Measurements from ENCODE around the gene PYROXD2. TPM values are rescaled to one million over a fixed set of nuclear protein-coding genes. Genes with fewer than 3 reads are reported as not detected.

The PYROXD2 gene
- total RNA-seq, 1 donor from 2014 or later, result 5.0 TPM

- H3K9me3 Mint-ChIP-seq, result no peaks in the 10 kb centered on the region
- no peak overlapping the region for H3K27ac Mint-ChIP-seq (ENCODE audit: unreplicated experiment)
- H3K36me3 Mint-ChIP-seq (ENCODE audit: low read depth), result no peaks in the 10 kb centered on the region
- no peak for TF ChIP-seq CTCF (conservative IDR thresholded peaks at IDR 0.05)
- H3K4me1 Mint-ChIP-seq, result peaks cover 10% of the 10 kb centered on the region
- no peak for DNase-seq (ENCODE audit: low read depth, low spot score)
- H3K27me3 Mint-ChIP-seq (ENCODE audit: low read depth), result peaks cover 10% of the 10 kb centered on the region
- H3K4me3 Mint-ChIP-seq, result no peak overlapping the region
These were observed 44.1 kb upstream of the PYROXD2 start for GRCh38 chr10:98458809-98459784.

- no peaks in the 10 kb centered on the region for H3K9me3 Mint-ChIP-seq
- H3K27ac Mint-ChIP-seq (ENCODE audit: unreplicated experiment), result no peak overlapping the region
- no peaks in the 10 kb centered on the region for H3K36me3 Mint-ChIP-seq (ENCODE audit: low read depth)
- no peak for TF ChIP-seq CTCF (conservative IDR thresholded peaks at IDR 0.05)
- DNase-seq (ENCODE audit: low read depth, low spot score), result no peak
- H3K4me1 Mint-ChIP-seq, result peaks cover 10% of the 10 kb centered on the region
- peaks cover 10% of the 10 kb centered on the region for H3K27me3 Mint-ChIP-seq (ENCODE audit: low read depth)
- no peak overlapping the region for H3K4me3 Mint-ChIP-seq
These were observed 42.7 kb upstream of the PYROXD2 start for GRCh38 chr10:98457721-98458120.

GRCh38 chr10:98456686-98457482 is 41.9 kb upstream of the PYROXD2 start:
- Mint-ChIP-seq H3K36me3 (ENCODE audit: low read depth) (no peaks in the 10 kb centered on the region), H3K4me3 (no peak overlapping the region), H3K4me1 (peaks cover 10% of the 10 kb centered on the region), H3K27me3 (ENCODE audit: low read depth) (peaks cover 10% of the 10 kb centered on the region), H3K9me3 (no peaks in the 10 kb centered on the region), H3K27ac (ENCODE audit: unreplicated experiment) (no peak overlapping the region)
- no peak for DNase-seq (ENCODE audit: low read depth, low spot score)
- TF ChIP-seq CTCF (conservative IDR thresholded peaks at IDR 0.05), result no peak

- no peak for TF ChIP-seq CTCF (conservative IDR thresholded peaks at IDR 0.05)
- H3K9me3 Mint-ChIP-seq, result no peaks in the 10 kb centered on the region
- peaks cover 10% of the 10 kb centered on the region for H3K27me3 Mint-ChIP-seq (ENCODE audit: low read depth)
- no peak overlapping the region for H3K4me3 Mint-ChIP-seq
- DNase-seq (ENCODE audit: low read depth, low spot score), result no peak
- peaks cover 10% of the 10 kb centered on the region for H3K4me1 Mint-ChIP-seq
- H3K36me3 Mint-ChIP-seq (ENCODE audit: low read depth), result no peaks in the 10 kb centered on the region
- H3K27ac Mint-ChIP-seq (ENCODE audit: unreplicated experiment), result no peak overlapping the region
These were observed 41.1 kb upstream of the PYROXD2 start for GRCh38 chr10:98456043-98456570.

GRCh38 chr10:98453729-98454128 is 38.7 kb upstream of the PYROXD2 start:
- no peak overlapping the region for H3K27ac Mint-ChIP-seq (ENCODE audit: unreplicated experiment)
- H3K9me3 Mint-ChIP-seq, result no peaks in the 10 kb centered on the region
- no peak overlapping the region for H3K4me3 Mint-ChIP-seq
- no peaks in the 10 kb centered on the region for H3K36me3 Mint-ChIP-seq (ENCODE audit: low read depth)
- H3K27me3 Mint-ChIP-seq (ENCODE audit: low read depth), result peaks cover 14% of the 10 kb centered on the region
- no peak for TF ChIP-seq CTCF (conservative IDR thresholded peaks at IDR 0.05)
- H3K4me1 Mint-ChIP-seq, result peaks cover 15% of the 10 kb centered on the region
- no peak for DNase-seq (ENCODE audit: low read depth, low spot score)

All from neural crest cell (in vitro differentiated cells).